Limb (tissue), 2 donors: Measurements from ENCODE around the gene TTLL5.

Experiments
- DNase-seq, 2 donors: peaks; one replicate each; pipeline ENCODE4 v3.0.0-alpha.2; 2016; ENCODE audit errors: extremely low spot score in 2 of 2

The TTLL5 gene

GRCh38 chr14:75697386-75697785 is 36.3 kb downstream of the TTLL5 start:
- DNase-seq, result no peak

GRCh38 chr14:75697918-75698317 is 36.9 kb downstream of the TTLL5 start:
- DNase-seq, result no peak

- no peak for DNase-seq
Observed at GRCh38 chr14:75699331-75699730, 38.3 kb downstream of the TTLL5 start.

GRCh38 chr14:75700295-75700694 is 39.2 kb downstream of the TTLL5 start:
- DNase-seq, result no peak

GRCh38 chr14:75702122-75702521 is 41.1 kb downstream of the TTLL5 start:
- DNase-seq, result no peak

GRCh38 chr14:75702616-75703261 is 41.7 kb downstream of the TTLL5 start:
- peak; percentile 45 to 59 for DNase-seq

- no peak for DNase-seq
Observed at GRCh38 chr14:75703467-75703866, 42.4 kb downstream of the TTLL5 start.

GRCh38 chr14:75705014-75705413 is 44.0 kb downstream of the TTLL5 start:
- no peak for DNase-seq

- peak; percentile 79 to 94 for DNase-seq
Observed at GRCh38 chr14:75709207-75709812, 48.3 kb downstream of the TTLL5 start.

GRCh38 chr14:75711105-75711795 is 50.2 kb downstream of the TTLL5 start:
- DNase-seq, result peak; percentile 42 to 48

GRCh38 chr14:75711796-75712211 is 50.8 kb downstream of the TTLL5 start:
- peak; percentile 60 to 61 for DNase-seq

- no peak for DNase-seq
Observed at GRCh38 chr14:75714991-75715390, 53.9 kb downstream of the TTLL5 start.

- no peak for DNase-seq
Observed at GRCh38 chr14:75715926-75716780, 55.1 kb downstream of the TTLL5 start.

- no peak for DNase-seq
Observed at GRCh38 chr14:75717729-75718128, 56.7 kb downstream of the TTLL5 start.

GRCh38 chr14:75718199-75718598 is 57.2 kb downstream of the TTLL5 start:
- no peak for DNase-seq

GRCh38 chr14:75720116-75720515 is 59.1 kb downstream of the TTLL5 start:
- no peak for DNase-seq

GRCh38 chr14:75720842-75721498 is 59.9 kb downstream of the TTLL5 start:
- peak; percentile 59 to 69 for DNase-seq

GRCh38 chr14:75723716-75724115 is 62.7 kb downstream of the TTLL5 start:
- DNase-seq, result no peak

GRCh38 chr14:75724414-75725204 is 63.6 kb downstream of the TTLL5 start:
- DNase-seq, result no peak

GRCh38 chr14:75725481-75725880 is 64.4 kb downstream of the TTLL5 start:
- peak in 1 of 2 donors; percentile 28 for DNase-seq
